BJ (cell line): ENCODE data around the gene ATP11A. TPM values are rescaled to one million over a fixed set of nuclear protein-coding genes. Genes with fewer than 3 reads are reported as not detected.

Experiments
- CTCF ChIA-PET: fragments of 350-600 bp; formaldehyde crosslinking; extraction: SDS; loops from one replicate; lab custom pipeline; 2021; ENCODE audit warnings: antibody characterized with exemption, inconsistent platforms; lab: Yijun Ruan, JAX
- POLR2A ChIA-PET: fragments of 300-600 bp; sonication (Branson Sonifier 250); formaldehyde crosslinking; extraction: SDS; loops from one replicate; lab custom pipeline; 2021; ENCODE audit warnings: antibody characterized with exemption; lab: Charles Lee
- DNase-seq: peaks from one replicate; pipeline ENCODE4 v3.0.0-alpha.2; 2011; ENCODE audit warnings: low read depth
- H3K27me3 ChIP-seq: 2 replicates; pipeline ENCODE4 v1.6.0; 2011; ENCODE audit warnings: low read length; ENCODE audit not compliant: control insufficient read depth, insufficient read depth
- H3K36me3 ChIP-seq: 2 replicates; pipeline ENCODE4 v1.5.1; 2011; ENCODE audit warnings: low read length; ENCODE audit not compliant: control insufficient read depth, insufficient read depth
- H3K4me3 ChIP-seq: 2 replicates; pipeline ENCODE4 v1.5.1; 2011; ENCODE audit warnings: low read depth, mild to moderate bottlenecking, control low read depth, low read length
- polyA plus RNA-seq: library from polyadenylated mRNA; depleted of rRNA; stranded (reverse); fragments of >200 nt; gene quantifications from 2 replicates; pipeline ENCODE4 v1.2.3, GENCODE V29; 2011
- TF ChIP-seq, protein P1 (sequence below): IDR thresholded peaks from 2 replicates; pipeline ENCODE4 v1.5.1; 2011; ENCODE audit warnings: low read depth, mild to moderate bottlenecking, control low read depth, inconsistent platforms, low read length, moderate library complexity; ENCODE audit not compliant: insufficient read depth

The ATP11A gene
- polyA plus RNA-seq, 1 experiment, result 1.9 TPM

DNA sequence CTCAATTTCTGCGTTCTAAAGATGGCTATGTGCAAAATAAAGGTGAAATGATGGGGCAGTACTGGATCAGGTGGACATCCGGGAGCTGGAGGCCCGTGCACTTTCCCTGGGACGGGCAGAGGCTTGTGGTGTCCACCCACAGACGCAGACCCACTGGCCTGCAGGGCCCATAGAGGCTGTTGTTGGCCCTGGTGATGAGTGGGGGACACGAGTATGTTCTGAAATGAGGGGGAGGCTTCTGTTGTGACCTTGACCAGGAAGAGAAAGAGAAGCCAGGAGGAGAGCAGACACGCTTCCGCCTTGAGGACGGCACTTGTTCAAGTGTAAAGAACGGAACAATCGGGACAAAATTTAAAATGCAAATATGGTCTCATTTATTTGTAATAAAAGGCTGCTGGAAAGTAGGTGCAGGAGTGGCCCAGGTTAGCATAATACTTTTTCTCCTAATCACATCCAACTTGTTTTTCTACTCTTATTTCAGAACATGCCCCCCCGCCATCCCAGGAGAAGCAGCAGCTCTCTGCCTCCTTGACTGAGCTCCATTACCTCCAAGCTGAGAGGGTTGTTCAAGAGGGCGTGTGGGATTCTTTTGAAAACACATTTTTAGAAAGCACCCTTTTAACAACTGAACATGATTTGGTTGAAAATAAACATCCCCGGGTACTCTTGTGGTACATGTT is 27.1 kb downstream of the ATP11A start:
- POLR2A ChIA-PET, result no interaction called here
- Histone ChIP-seq H3K27me3 (no peaks in the 10 kb centered on the region), H3K36me3 (no peaks in the 10 kb centered on the region), H3K4me3 (no peak overlapping the region)
- TF ChIP-seq, protein P1, sequence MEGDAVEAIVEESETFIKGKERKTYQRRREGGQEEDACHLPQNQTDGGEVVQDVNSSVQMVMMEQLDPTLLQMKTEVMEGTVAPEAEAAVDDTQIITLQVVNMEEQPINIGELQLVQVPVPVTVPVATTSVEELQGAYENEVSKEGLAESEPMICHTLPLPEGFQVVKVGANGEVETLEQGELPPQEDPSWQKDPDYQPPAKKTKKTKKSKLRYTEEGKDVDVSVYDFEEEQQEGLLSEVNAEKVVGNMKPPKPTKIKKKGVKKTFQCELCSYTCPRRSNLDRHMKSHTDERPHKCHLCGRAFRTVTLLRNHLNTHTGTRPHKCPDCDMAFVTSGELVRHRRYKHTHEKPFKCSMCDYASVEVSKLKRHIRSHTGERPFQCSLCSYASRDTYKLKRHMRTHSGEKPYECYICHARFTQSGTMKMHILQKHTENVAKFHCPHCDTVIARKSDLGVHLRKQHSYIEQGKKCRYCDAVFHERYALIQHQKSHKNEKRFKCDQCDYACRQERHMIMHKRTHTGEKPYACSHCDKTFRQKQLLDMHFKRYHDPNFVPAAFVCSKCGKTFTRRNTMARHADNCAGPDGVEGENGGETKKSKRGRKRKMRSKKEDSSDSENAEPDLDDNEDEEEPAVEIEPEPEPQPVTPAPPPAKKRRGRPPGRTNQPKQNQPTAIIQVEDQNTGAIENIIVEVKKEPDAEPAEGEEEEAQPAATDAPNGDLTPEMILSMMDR, result no peak
- no peak for DNase-seq
- CTCF ChIA-PET, result interaction anchor here (0.6 kb wide), 1 partner anchor 238 kb away, joined by 3 read pairs; no protein-coding TSS in a partner anchor

DNA sequence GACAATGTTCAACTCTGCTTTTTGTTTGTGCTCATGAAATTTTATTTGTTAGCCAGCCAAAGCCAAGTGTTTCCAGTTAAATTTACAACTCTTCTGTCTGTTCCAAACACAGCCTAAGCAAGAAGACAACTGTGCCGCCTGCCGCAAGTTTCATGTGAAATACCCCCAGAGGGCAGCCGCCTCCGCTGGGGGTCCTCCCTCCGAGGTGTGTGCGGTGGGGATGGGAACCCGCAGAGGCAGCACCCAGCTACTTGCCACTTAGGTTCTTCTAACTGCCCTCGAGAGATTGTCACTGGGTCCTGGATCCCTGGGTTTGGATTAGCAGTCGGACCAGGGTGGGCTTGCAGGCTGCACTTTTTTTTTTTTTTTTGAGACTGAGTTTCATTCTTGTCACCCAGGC is 28.5 kb downstream of the ATP11A start:
- POLR2A ChIA-PET, result no interaction called here
- CTCF ChIA-PET, result no interaction called here
- H3K27me3 ChIP-seq, result no peaks in the 10 kb centered on the region
- no peak for DNase-seq
- TF ChIP-seq, protein P1, result no peak
- H3K36me3 ChIP-seq, result no peaks in the 10 kb centered on the region
- H3K4me3 ChIP-seq, result no peak overlapping the region

DNA sequence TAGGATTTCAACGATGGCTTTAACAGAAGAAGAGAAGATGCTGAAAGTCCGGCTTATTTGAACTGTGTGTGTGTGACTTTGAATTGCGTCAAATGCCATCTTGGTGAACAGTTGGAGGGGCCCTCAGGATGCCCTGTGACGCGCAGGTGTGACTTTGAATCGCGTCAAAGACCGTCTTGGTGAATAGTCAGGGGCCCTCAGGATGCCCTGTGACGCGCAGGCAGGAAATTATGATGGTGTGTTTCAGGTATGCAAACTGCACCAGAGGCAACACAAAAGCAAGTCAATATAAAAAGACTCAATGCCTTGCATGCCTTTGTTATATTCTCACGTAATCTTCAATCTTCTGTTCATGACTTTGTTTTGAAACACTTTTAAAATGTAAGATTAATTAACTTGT is 29.2 kb downstream of the ATP11A start:
- no peak overlapping the region for H3K4me3 ChIP-seq
- TF ChIP-seq, protein P1, result no peak
- no peak for DNase-seq
- CTCF ChIA-PET, result no interaction called here
- H3K36me3 ChIP-seq, result no peaks in the 10 kb centered on the region
- POLR2A ChIA-PET, result no interaction called here
- H3K27me3 ChIP-seq, result no peaks in the 10 kb centered on the region

DNA sequence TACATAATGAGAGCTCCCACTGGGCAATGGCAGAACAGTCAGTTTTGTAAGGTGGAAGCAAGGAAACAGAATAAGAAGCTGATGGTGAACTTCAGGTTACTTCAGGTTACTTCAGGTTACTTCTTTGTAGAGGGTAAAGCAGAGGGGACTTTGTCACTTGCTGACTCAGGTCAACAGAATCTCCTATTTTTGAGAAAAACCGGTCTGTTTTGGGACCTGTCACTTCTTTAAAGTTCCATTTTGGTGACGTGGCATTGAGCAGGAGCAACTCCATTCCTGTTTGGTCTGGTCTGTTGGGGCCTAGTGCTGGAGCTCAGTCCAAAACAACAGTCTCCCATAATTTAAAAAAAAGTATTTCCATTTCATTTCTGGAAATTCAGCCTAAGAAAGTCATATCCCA is 29.7 kb downstream of the ATP11A start:
- Histone ChIP-seq H3K4me3 (no peak overlapping the region), H3K36me3 (no peaks in the 10 kb centered on the region), H3K27me3 (no peaks in the 10 kb centered on the region)
- CTCF ChIA-PET, result no interaction called here
- DNase-seq, result no peak
- POLR2A ChIA-PET, result no interaction called here
- TF ChIP-seq, protein P1, result no peak

DNA sequence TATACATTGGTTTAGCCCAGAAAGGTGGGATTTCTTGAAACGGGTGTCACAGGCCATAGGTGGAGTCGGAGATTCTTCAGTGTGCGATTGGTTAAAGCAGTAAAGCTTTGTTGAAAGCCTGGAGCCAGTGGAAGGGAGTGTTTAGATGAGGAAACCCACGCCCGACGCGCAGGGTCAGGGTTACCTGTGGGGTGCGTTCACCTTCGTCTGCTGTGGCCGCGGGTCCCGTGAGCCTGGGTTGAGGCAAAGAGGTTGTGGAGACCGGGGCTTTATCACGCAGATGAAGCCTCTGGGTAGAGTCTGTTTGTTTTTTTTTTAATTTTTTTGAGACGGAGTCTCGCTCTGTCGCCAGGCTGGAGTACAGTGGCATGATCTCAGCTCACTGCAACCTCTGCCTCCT is 30.4 kb downstream of the ATP11A start:
- CTCF ChIA-PET, result no interaction called here
- Histone ChIP-seq H3K4me3 (no peak overlapping the region), H3K27me3 (no peaks in the 10 kb centered on the region), H3K36me3 (no peaks in the 10 kb centered on the region)
- no peak for DNase-seq
- POLR2A ChIA-PET, result no interaction called here
- TF ChIP-seq, protein P1, result no peak
